Chondrocyte (in vitro differentiated cells): ENCODE results near the gene HSH2D. TPM values are rescaled to one million over a fixed set of nuclear protein-coding genes. Genes with fewer than 3 reads are reported as not detected.

ENCODE experiments used
- DNase-seq: peaks from one replicate; pipeline ENCODE4 v3.0.0; 2021; ENCODE audit warnings: mixed read lengths, low spot score
- H3K27ac Mint-ChIP-seq: one replicate; pipeline ENCODE4 v1.8.0; 2021; ENCODE audit warnings: mild to moderate bottlenecking, moderate library complexity, mixed read lengths; ENCODE audit not compliant: unreplicated experiment
- H3K27me3 Mint-ChIP-seq: 2 replicates; pipeline ENCODE4 v1.8.0; 2021; ENCODE audit warnings: low read depth, mixed read lengths
- H3K36me3 Mint-ChIP-seq: 2 replicates; pipeline ENCODE4 v1.8.0; 2021; ENCODE audit warnings: low read depth, mixed read lengths
- H3K4me1 Mint-ChIP-seq: 2 replicates; pipeline ENCODE4 v1.8.0; 2021; ENCODE audit warnings: low read depth, mild to moderate bottlenecking, mixed read lengths
- H3K4me3 Mint-ChIP-seq: one replicate; pipeline ENCODE4 v1.8.0; 2021; ENCODE audit warnings: mild to moderate bottlenecking, moderate library complexity, mixed read lengths; ENCODE audit not compliant: unreplicated experiment
- H3K9me3 Mint-ChIP-seq: 2 replicates; pipeline ENCODE4 v1.8.0; 2021; ENCODE audit warnings: low read depth, mixed read lengths
- total RNA-seq: library from RNA; stranded (reverse); gene quantifications from 3 replicates; pipeline ENCODE4 v1.2.1, GENCODE V29; 2021
- TF ChIP-seq, protein P1 (sequence below): fragments of 200-600 bp; sonication (generic); IDR thresholded peaks from 2 replicates; pipeline ENCODE4 v1.5.0; 2021; ENCODE audit warnings: antibody characterized with exemption, mild to moderate bottlenecking, moderate library complexity

The HSH2D gene
- total RNA-seq, 1 donor from 2014 or later, result not detected

DNA sequence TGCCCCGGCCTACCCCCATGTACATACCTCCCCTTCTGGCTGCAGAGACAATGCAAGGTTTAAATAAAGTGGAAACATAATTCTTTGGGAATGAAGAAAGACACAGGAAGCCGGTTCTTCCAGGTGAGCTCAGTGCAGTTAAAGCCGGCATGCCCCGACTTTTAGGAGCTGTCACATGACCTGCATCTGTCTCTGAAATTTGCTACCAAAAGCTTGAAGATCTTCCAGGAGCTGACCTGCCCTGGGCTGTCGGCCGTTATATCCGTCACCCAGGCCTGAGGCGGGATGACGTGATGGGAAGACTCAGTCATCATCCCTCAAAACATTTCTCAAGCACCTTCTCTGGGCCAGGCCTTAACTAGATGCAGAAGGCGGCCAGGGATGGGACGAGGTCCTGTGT lies 21.5 kb upstream of the HSH2D start:
- Mint-ChIP-seq H3K27me3 (no peaks in the 10 kb centered on the region), H3K4me1 (no peaks in the 10 kb centered on the region), H3K27ac (no peak overlapping the region), H3K4me3 (no peak overlapping the region), H3K9me3 (no peaks in the 10 kb centered on the region), H3K36me3 (peaks cover 23% of the 10 kb centered on the region)
- TF ChIP-seq, protein P1, sequence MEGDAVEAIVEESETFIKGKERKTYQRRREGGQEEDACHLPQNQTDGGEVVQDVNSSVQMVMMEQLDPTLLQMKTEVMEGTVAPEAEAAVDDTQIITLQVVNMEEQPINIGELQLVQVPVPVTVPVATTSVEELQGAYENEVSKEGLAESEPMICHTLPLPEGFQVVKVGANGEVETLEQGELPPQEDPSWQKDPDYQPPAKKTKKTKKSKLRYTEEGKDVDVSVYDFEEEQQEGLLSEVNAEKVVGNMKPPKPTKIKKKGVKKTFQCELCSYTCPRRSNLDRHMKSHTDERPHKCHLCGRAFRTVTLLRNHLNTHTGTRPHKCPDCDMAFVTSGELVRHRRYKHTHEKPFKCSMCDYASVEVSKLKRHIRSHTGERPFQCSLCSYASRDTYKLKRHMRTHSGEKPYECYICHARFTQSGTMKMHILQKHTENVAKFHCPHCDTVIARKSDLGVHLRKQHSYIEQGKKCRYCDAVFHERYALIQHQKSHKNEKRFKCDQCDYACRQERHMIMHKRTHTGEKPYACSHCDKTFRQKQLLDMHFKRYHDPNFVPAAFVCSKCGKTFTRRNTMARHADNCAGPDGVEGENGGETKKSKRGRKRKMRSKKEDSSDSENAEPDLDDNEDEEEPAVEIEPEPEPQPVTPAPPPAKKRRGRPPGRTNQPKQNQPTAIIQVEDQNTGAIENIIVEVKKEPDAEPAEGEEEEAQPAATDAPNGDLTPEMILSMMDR, result no peak
- DNase-seq, result no peak

DNA sequence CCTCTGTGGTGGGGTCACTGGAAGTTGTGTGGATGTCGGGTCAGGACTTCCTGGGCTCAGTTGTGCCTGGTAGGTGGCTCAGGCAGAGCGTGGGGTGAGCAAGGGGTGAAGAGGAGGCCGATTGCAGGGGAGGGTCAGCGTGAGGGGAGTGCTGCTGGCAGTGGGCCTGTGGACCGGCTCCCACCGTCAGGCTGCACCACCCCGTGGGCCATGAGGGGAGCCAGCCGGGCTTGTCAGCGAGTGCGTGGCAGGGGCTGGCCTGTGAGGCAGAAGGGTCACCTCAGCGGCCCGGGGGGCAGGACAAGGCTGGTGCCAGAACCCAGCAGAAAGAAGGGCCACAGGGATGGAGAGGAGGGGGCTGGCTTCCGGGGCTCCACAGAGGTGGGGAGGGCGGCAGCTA lies 18.5 kb upstream of the HSH2D start:
- TF ChIP-seq, protein P1, result no peak
- Mint-ChIP-seq H3K4me3 (no peak overlapping the region), H3K36me3 (peaks cover 29% of the 10 kb centered on the region), H3K27me3 (no peaks in the 10 kb centered on the region), H3K4me1 (no peaks in the 10 kb centered on the region), H3K27ac (no peak overlapping the region), H3K9me3 (no peaks in the 10 kb centered on the region)
- DNase-seq, result no peak

DNA sequence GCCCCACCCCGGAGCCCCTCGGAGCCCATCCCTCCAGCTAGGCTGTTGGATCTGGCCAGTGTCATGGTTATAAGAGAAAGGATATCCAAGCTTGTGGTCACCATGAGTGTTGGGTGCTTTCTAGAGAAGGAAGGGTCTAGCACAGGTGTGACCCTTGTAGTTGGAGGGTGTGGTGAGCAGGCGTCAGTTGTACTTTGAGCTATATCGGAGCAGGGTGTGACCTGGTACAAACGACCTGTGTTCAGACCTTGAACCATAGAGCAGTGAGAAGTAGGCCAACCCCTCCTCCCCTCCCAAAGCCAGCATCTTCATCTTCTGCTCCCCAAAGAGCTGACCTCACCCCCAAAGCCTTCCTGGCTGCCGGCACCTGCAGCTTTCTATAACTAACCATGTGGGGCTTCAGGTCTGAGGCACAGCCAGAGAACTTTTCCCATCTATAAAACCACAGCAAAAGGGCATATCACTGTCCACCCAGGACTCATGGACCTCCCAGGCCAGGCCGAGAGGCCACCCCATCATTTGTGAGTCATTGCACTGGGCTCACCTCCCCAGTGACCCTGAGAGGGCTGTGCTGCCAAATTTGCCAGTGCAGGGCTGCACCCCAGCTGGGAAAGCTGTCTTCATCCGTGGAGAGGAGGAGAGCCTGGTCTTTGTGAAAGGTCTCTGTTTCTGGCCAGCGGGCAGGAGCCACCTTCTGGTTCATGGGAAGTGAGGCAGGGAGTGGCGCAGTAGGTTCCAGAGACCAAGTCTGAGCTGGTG lies 17.6 kb upstream of the HSH2D start:
- DNase-seq, result no peak
- Mint-ChIP-seq H3K27me3 (no peaks in the 10 kb centered on the region), H3K9me3 (no peaks in the 10 kb centered on the region), H3K4me1 (no peaks in the 10 kb centered on the region), H3K4me3 (no peak overlapping the region), H3K27ac (no peak overlapping the region), H3K36me3 (peaks cover 34% of the 10 kb centered on the region)
- TF ChIP-seq, protein P1, result no peak

DNA sequence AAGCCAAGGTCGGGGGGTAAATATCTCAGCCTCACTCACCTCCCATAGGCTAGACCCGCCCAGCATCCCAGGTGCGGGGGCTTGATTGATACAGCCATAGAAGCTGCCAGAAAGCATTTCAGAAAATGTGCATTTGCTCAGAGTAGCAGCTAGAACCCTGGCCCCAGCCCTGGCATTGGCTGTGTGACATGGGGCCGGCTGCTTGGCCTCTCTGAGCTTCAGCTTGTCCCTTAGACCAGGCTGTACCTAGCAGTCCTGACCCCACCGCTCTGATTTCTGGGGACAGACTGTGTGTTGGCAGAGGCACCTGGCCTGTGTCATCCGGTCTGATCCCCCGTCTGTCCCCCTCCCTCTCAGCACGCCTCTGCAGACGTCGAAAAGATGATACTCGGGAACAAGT lies 16.4 kb upstream of the HSH2D start:
- Mint-ChIP-seq H3K27ac (no peak overlapping the region), H3K36me3 (peaks cover 38% of the 10 kb centered on the region), H3K4me3 (no peak overlapping the region), H3K27me3 (no peaks in the 10 kb centered on the region), H3K4me1 (no peaks in the 10 kb centered on the region), H3K9me3 (no peaks in the 10 kb centered on the region)
- DNase-seq, result no peak
- TF ChIP-seq, protein P1, result no peak

DNA sequence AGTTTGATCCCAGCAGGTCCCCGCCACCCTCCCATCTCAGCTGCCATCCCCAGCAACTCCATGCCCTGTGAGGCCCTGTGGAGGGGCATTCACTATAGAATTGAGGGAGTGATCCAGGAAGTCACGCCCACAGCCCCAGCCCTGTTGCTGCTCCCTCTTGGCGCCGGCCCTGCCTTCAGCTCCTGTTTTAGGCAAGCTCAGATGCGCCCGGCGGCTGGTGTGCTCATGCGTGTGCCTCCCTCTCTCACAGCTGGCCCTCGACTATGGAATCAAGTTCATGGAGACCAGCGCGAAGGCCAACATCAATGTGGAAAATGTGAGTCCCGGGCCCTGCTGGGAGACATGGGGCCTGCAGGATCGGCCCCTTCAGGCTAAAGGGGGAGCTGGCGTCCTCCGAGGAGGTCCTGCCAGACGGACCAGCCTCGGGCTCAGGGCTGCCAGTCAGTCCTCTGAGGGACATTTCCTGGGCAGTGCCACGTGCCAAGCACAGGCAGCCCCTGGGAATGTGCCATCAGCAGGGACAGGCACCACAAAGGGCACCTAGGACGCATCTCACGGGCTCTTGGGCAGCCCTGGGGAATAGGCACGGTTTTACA lies 15.6 kb upstream of the HSH2D start:
- TF ChIP-seq, protein P1, result no peak
- no peak for DNase-seq
- H3K36me3 Mint-ChIP-seq, result peaks cover 44% of the 10 kb centered on the region
- no peak overlapping the region for H3K27ac Mint-ChIP-seq
- H3K9me3 Mint-ChIP-seq, result no peaks in the 10 kb centered on the region
- no peaks in the 10 kb centered on the region for H3K4me1 Mint-ChIP-seq
- no peak overlapping the region for H3K4me3 Mint-ChIP-seq
- H3K27me3 Mint-ChIP-seq, result no peaks in the 10 kb centered on the region
